SW 1271 (cell line): ENCODE measurements around the gene CCDC194.
A peak's percentile ranks its signal among the peaks of the same experiment; 100 is the strongest.

Source experiments
- DNase-seq, 2 experiments: peaks; one replicate each; lab custom pipeline; 2025; lab: John Stamatoyannopoulos, UW

The CCDC194 gene

DNA sequence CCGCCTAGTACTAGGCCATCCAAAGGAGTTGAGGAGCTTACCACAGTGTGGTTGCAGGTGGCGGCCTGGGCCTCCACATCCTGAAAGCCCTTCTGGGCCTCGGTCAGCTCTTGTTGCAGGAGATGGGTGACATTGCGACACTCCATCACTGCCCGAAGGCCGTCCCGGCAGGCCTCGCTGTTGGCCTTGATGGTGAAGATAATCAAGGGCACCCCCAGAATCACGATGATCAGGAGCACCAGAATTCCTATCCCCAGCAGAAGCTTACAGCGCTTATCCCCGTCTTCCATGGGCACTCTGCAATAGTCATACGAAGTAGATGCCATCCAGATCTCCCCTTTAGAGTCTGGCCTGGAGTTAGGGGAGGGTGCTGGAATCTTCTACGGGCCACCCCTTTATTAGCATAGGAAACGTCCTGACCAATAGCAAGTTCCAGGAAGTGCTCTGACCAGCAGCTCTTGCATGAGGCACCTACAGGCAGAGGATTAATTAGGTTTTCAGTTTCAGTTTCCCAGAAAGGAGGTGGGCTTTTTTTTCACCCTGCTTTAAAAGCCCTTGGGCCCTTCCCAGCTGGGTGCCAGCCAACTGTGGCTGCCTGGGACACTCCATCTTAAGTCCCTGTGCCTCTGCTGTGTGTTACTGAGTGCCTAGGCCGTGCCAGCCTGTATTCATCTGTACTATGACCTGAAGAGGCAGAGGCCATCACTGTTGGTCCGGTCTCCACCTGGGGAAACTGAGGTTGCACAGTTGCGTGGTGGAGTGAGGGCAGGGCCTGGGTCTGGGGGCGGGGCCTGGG lies 11.5 kb upstream of the CCDC194 start, which contains the start of gene BST2:
Gene BST2 (minus strand): TSS at position 381 of the 796 bp plus-strand sequence. CDS start 55 bp downstream, at position 326.
- DNase-seq: peak in 1 of 2 experiments; percentile 73

GRCh38 chr19:17404621-17405249 lies 10.7 kb upstream of the CCDC194 start:
- no peak for DNase-seq

DNA sequence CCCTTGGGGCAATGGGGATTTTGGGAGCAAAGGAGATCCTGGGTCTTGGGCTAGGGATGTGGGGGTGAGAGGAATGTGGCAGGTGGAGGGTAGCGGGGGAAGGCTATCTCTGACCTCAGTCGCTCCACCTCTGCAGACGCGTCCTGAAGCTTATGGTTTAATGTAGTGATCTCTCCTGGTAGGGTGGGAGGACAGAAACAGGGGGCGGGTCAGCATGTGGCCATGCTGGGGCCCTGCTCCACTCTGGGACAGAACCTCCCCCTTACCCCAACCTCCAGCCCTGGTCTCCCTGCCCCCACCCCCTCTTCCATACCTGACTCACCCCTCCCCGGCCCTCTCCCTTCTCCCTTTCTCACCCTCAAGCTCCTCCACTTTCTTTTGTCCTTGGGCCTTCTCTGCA lies 10.0 kb upstream of the CCDC194 start:
- DNase-seq: no peak

GRCh38 chr19:17402982-17403855 lies 9.2 kb upstream of the CCDC194 start:
- no peak for DNase-seq

GRCh38 chr19:17401628-17402027 lies 7.6 kb upstream of the CCDC194 start:
- DNase-seq: no peak

- no peak for DNase-seq
Measured at GRCh38 chr19:17398902-17399527, 5.0 kb upstream of the CCDC194 start.

- peak in 1 of 2 experiments; percentile 35 for DNase-seq
Measured at GRCh38 chr19:17394891-17395415, 957 bp upstream of the CCDC194 start.

DNA sequence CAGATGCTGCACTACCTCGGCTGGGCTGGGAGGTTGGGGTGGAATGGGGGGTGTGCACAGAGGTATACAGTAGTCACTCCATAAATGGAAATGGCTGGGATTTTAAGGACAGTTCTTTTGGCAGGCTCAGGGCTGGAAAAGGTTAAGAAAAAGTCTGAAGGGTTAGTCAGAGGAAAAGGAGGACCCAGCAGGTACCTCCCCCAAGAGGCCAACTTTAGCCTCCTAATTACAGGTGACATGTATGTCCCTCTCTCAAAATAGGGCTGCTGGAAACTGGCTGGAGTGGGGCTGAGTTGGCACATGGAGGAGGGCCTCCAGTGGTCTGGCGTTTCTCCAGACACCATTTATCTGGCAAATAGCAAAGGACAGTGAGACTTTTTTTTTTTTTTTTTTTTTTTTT lies 994 bp downstream of the CCDC194 start:
- DNase-seq: no peak

DNA sequence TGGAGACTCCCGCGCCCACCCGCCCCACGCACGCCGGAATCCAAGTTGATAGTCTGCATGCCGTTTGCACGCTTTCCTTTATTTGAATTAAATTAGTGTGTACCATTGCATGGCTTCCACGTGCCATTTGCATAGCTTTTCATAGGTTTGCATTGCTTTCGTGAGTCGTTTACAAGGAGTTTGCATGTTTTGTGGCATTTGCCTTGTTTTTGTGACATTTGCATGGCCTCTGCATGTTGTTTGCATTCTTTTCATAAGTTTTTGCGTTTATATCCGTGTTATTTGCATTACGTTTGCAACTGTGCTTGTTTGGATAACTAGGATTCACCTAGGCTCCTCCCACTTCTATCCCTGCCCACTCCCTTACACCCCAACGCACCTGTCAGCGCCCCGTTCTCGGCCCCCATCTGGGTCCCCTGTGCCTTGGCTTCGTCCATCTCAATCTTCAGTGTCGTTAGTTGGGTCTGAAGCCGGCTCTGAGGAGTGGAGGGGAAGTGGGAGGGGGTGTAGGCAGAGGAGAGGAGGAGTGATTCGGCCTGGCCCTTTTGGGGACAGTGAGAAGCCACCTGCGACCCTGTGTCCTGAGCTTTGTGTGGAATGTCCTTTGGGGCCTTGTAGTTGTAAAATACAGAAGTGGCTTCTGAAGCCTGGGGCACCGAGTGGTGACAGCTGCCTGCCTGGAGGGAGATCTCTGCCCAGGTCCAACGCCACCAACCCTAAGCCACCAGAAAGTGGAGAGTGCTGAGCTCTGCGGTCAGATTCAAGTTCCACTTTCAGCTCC lies 2.4 kb downstream of the CCDC194 start:
- DNase-seq: no peak

DNA sequence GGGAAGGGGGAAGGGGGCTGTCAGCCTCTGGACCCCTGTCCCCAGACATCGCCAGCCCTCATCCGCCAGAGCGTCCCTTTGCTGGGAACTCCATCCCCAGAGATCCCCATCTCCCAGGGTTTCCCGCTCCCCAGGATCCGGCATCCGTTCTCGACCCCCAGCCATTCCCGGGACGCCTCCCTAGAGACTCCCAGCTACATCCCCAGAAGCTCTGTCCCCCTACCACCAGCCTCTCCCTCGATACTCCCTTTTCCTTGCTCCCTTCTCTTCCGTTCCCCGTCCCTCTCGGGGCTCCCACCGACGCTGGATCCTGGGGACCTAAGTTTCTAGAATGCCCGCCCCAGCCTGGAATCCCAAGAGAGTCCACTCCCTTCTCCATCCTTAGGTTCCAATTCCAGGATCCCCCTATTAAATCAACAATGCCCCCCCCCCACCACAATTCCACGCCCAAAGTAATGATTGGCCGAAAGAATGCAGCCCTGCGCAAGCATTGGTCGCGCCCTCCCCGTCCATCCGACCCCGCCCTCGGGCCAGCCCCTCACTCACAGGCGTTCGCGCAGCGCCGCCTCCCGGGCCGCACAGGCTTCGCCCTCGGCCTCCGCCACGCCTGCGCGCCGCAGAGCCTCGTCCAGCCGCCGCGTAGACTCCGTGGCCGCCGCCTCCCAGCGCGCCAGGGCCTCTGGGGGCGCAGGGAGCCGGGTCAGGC lies 3.2 kb downstream of the CCDC194 start:
- peak; percentile 38 to 84 for DNase-seq

DNA sequence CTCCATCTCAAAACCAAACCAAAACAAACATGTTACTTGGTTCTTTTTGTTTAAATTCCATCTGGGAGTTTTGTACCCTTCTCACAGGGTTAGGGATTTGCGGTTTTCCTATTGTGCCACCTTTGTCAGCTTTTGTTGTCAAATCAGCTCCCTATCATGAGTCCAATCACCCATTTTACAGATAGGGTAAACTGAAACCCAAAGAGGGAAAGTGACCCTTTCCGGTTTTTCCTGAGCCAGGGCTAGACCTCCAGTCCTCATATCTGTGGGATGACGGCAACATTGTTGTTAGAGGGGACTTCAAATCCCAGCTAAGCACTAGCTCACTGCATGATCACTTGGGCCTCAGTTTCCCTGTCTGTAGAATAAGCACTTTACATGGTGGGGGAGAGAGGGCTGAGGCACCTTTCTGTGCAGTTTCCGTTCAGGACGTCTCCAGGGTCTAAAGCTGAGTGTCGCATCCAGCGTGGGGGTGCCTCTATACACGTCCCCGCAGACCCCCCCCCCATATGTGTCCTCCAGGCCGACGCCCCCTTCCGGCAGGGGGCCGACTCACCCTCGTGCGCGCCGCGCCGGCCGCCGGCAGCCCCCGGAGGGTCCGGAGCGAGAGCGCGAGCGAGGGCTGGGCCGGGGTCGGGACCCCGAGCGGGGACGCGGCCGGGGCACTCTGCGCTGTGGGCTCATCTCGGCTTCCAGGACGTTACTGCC lies 3.9 kb downstream of the CCDC194 start:
- no peak for DNase-seq

DNA sequence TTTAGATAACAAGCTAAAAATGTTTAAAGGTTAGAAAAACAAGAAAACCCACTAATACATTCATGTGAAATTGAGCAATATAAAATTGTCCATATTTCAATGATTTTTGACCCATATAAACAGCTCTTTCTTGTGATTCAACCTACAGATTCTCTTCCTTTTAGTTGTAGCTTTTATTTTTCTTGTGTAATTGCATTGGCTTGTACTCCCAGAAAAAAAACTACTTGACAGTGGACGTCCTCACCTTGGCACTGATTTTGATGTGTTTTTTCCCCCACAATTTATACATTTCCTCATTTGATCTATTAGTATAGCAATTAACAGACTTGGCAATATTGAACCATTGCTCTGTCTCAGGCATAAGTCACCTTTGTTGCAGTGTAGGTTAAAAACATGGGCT lies 4.7 kb downstream of the CCDC194 start:
- DNase-seq: no peak

- peak in 1 of 2 experiments; percentile 29 for DNase-seq
Measured at GRCh38 chr19:17385878-17386611, 8.0 kb downstream of the CCDC194 start.

- DNase-seq: no peak
Measured at GRCh38 chr19:17380426-17381138, 13.4 kb downstream of the CCDC194 start.

GRCh38 chr19:17379221-17379631 lies 14.8 kb downstream of the CCDC194 start:
- no peak for DNase-seq

DNA sequence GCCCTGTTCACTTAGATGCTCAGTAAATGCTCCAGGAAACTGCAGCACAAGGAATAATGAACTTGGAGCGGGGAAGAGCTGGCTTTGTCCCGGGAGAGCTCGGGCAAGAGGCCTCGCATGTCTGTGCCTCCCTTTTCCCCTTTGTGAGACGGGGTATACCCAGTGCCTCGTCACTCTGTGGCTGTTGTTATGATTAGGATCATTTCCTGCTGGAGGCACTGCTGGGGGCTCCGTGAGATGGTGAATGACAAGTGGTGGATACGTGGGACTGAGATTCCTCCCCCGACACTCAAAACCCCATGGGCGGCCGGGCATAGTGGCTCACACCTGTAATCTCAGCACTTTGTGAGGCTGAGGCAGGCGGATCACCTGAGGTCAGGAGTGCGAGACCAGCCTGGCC lies 15.7 kb downstream of the CCDC194 start:
- no peak for DNase-seq

GRCh38 chr19:17376935-17377600 lies 16.9 kb downstream of the CCDC194 start, which contains the start of gene PLVAP:
Gene PLVAP (minus strand): TSS chr19:17377342. CDS start chr19:17377288, 54 bp downstream.
- no peak for DNase-seq
